ENCODE results near the gene MEAF6.
"Not testable (repeated sequence)": the region's sequence is repeated elsewhere in the genome, so short reads cannot be mapped to it uniquely, and the experiment has no call there.

The MEAF6 gene
- total RNA-seq = 39.0 to 57.6 (median 47.3) reads per million in 4 donors

GRCh38 chr1:37514350-37515184 lies at the start of gene MEAF6:
TSS of gene MEAF6 (minus strand) at chr1:37514766. CDS start at chr1:37514746, 20 bp downstream.
- DNase-seq = peak; percentile 74 to 87 (median 78)

GRCh38 chr1:37562984-37563383 lies 48.4 kb upstream of the MEAF6 start:
- DNase-seq = no peak

GRCh38 chr1:37561133-37562132 lies 46.9 kb upstream of the MEAF6 start:
- DNase-seq = peak in 3 of 5 donors; percentile 13 to 33 (median 19)

GRCh38 chr1:37560401-37561132 lies 46.0 kb upstream of the MEAF6 start:
- no peak for DNase-seq

- not testable (repeated sequence) for DNase-seq
These were observed 45.4 kb upstream of the MEAF6 start for GRCh38 chr1:37559957-37560379.

GRCh38 chr1:37559080-37559479 lies 44.5 kb upstream of the MEAF6 start:
- DNase-seq = no peak

GRCh38 chr1:37558411-37558810 lies 43.8 kb upstream of the MEAF6 start:
- no peak for DNase-seq

GRCh38 chr1:37557402-37557801 lies 42.8 kb upstream of the MEAF6 start:
- no peak for DNase-seq

GRCh38 chr1:37556712-37557196 lies 42.2 kb upstream of the MEAF6 start, which contains the start of gene DNALI1:
TSS of gene DNALI1 (plus strand) at chr1:37556940. CDS start at chr1:37556995, 55 bp downstream.
- DNase-seq = peak in 2 of 5 donors; percentile 4 to 34

GRCh38 chr1:37553927-37554808 lies 39.6 kb upstream of the MEAF6 start, which contains the start of gene SNIP1:
TSS of gene SNIP1 (minus strand) at chr1:37554293. CDS start at chr1:37554229, 64 bp downstream.
- DNase-seq = peak; percentile 77 to 93 (median 87)

- no peak for DNase-seq
These were observed 39.0 kb upstream of the MEAF6 start for GRCh38 chr1:37553598-37553926.

GRCh38 chr1:37549341-37549740 lies 34.8 kb upstream of the MEAF6 start:
- no peak for DNase-seq

- no peak for DNase-seq
These were observed 30.5 kb upstream of the MEAF6 start for GRCh38 chr1:37545019-37545418.

GRCh38 chr1:37544530-37544929 lies 30.0 kb upstream of the MEAF6 start:
- DNase-seq = no peak

GRCh38 chr1:37540036-37540785 lies 25.6 kb upstream of the MEAF6 start:
- DNase-seq = no peak

GRCh38 chr1:37539154-37539553 lies 24.6 kb upstream of the MEAF6 start:
- DNase-seq = not testable (repeated sequence)

- DNase-seq = peak in 1 of 5 donors; percentile 17
These were observed 22.8 kb upstream of the MEAF6 start for GRCh38 chr1:37537378-37537777.

GRCh38 chr1:37533317-37534093 lies 18.9 kb upstream of the MEAF6 start:
- no peak for DNase-seq

GRCh38 chr1:37532418-37533156 lies 18.0 kb upstream of the MEAF6 start:
- not testable (repeated sequence) for DNase-seq
